ENCODE data around the gene TMEM132D. TPM values are rescaled to one million over a fixed set of nuclear protein-coding genes. Genes with fewer than 3 reads are reported as not detected.
"Not testable (repeated sequence)": the region's sequence is repeated elsewhere in the genome, so short reads cannot be mapped to it uniquely, and the experiment has no call there.

The TMEM132D gene
- total RNA-seq, 2 experiments from 2014 or later, result not detected

DNA sequence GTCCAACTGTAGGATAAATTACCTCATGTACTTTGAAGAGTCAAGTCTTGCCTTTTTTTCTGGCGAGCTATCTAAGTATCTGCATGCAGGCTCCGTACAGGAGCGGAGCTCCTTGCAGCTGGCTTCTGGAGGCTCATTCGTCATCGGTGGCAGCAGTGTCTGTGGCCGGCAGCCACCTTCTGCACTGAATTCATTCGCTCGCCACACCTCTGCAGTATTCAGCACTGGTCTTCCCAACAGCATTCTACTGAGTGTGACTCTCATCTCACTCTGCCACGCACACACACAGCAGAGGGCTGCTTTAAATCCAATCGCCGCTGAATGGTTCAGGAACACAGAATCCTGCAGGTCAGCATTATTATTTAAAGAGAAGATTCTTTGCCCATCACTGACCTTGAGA is 850.6 kb downstream of the TMEM132D start:
- Histone ChIP-seq H3K4me1 (ENCODE audit: insufficient read depth, low read length, poor library complexity, severe bottlenecking) (no peaks in the 10 kb centered on the region), H3K36me3 (ENCODE audit: insufficient read depth, low read length) (no peaks in the 10 kb centered on the region), H3K9me2 (ENCODE audit: insufficient read depth, low read length) (no peaks in the 10 kb centered on the region), H3K4me2 (ENCODE audit: low read length) (no peak overlapping the region), H3K4me3 (ENCODE audit: low read depth, low read length, poor library complexity, severe bottlenecking) (no peak overlapping the region), H3K27ac (ENCODE audit: low read depth, low read length, poor library complexity, severe bottlenecking) (no peak overlapping the region), H3K79me2 (ENCODE audit: insufficient read depth, low read depth, low read length) (no peaks in the 10 kb centered on the region), H4K20me1 (ENCODE audit: insufficient read depth, low read length) (no peaks in the 10 kb centered on the region), H2AFZ (ENCODE audit: low read length) (no peak overlapping the region), H3K9me3 (ENCODE audit: low read length) (no peaks in the 10 kb centered on the region)
- CTCF ChIA-PET (ENCODE audit: unreplicated experiment), result no interaction called here
- POLR2A ChIA-PET, result interaction anchor here (0.5 to 0.6 kb wide), 3 partner anchors 26 to 227 kb away, joined by 3 to 6 read pairs (median 4); no protein-coding TSS in a partner anchor
- BruUV-seq (replicated peaks), result no TSS peak
- intact Hi-C loops (cut with micrococcal nuclease; ENCODE audit: unreplicated experiment), result no loop called here
- DNase-seq (ENCODE audit: low spot score), result no peak
- TF ChIP-seq, protein P1, sequence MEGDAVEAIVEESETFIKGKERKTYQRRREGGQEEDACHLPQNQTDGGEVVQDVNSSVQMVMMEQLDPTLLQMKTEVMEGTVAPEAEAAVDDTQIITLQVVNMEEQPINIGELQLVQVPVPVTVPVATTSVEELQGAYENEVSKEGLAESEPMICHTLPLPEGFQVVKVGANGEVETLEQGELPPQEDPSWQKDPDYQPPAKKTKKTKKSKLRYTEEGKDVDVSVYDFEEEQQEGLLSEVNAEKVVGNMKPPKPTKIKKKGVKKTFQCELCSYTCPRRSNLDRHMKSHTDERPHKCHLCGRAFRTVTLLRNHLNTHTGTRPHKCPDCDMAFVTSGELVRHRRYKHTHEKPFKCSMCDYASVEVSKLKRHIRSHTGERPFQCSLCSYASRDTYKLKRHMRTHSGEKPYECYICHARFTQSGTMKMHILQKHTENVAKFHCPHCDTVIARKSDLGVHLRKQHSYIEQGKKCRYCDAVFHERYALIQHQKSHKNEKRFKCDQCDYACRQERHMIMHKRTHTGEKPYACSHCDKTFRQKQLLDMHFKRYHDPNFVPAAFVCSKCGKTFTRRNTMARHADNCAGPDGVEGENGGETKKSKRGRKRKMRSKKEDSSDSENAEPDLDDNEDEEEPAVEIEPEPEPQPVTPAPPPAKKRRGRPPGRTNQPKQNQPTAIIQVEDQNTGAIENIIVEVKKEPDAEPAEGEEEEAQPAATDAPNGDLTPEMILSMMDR (conservative IDR thresholded peaks at IDR 0.05; ENCODE audit: low read length), result no peak
- no peak for TF ChIP-seq EZH2phosphoT487 (IDR thresholded peaks at IDR 0.05; ENCODE audit: borderline replicate concordance, low read depth, low read length)

DNA sequence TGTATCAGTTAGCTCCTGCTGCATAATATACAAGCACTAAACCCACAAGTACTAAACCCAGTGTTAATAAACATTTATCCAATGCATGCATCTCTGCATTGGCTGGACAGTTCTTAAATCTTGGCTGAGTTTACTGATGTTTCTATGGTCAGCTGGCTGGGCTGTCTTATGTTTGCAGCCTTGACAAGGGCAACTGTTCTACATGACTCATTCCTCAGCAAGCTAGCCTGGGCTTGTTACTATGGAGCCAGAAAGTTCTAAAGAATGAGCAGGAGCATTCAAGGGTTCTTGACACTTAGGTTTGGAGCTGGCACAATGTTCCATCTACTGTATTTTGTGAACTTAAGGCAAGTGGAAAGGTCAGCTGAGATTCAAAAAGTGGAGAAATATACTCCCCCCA is 851.5 kb downstream of the TMEM132D start:
- ChIA-PET POLR2A (no interaction called here), CTCF (ENCODE audit: unreplicated experiment) (no interaction called here)
- H3K4me3 ChIP-seq (ENCODE audit: low read depth, low read length, poor library complexity, severe bottlenecking), result no peak overlapping the region
- H3K4me2 ChIP-seq (ENCODE audit: low read length), result no peak overlapping the region
- no peaks in the 10 kb centered on the region for H3K36me3 ChIP-seq (ENCODE audit: insufficient read depth, low read length)
- H3K27ac ChIP-seq (ENCODE audit: low read depth, low read length, poor library complexity, severe bottlenecking), result no peak overlapping the region
- BruUV-seq (replicated peaks), result no TSS peak
- no peak for TF ChIP-seq EZH2phosphoT487 (IDR thresholded peaks at IDR 0.05; ENCODE audit: borderline replicate concordance, low read depth, low read length)
- TF ChIP-seq, protein P1 (conservative IDR thresholded peaks at IDR 0.05; ENCODE audit: low read length), result no peak
- no peak for DNase-seq (ENCODE audit: low spot score)
- H3K79me2 ChIP-seq (ENCODE audit: insufficient read depth, low read depth, low read length), result no peaks in the 10 kb centered on the region
- H3K9me3 ChIP-seq (ENCODE audit: low read length), result no peaks in the 10 kb centered on the region
- intact Hi-C loops (cut with micrococcal nuclease; ENCODE audit: unreplicated experiment), result no loop called here
- H3K9me2 ChIP-seq (ENCODE audit: insufficient read depth, low read length), result no peaks in the 10 kb centered on the region
- H3K4me1 ChIP-seq (ENCODE audit: insufficient read depth, low read length, poor library complexity, severe bottlenecking), result no peaks in the 10 kb centered on the region
- no peak overlapping the region for H2AFZ ChIP-seq (ENCODE audit: low read length)
- no peaks in the 10 kb centered on the region for H4K20me1 ChIP-seq (ENCODE audit: insufficient read depth, low read length)

DNA sequence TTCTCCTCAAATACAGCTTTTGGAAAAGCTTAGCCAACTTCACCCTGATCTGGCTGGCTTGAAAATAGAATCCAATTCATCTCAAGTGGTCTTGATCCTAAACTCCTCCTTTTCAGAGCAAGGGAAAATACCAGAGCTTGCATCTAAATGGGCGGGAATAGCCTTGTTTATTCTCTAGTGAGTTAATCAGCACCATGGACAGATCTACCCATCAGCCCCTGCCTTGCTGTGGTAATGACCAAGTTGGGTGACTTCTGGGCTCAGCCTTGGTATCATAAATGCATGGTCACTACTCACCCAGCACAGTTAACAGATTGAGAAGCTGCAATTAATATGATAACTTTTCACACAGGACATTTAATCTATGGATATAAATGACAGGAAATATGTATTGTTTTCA is 853.9 kb downstream of the TMEM132D start:
- H3K4me3 ChIP-seq (ENCODE audit: low read depth, low read length, poor library complexity, severe bottlenecking), result no peak overlapping the region
- no peaks in the 10 kb centered on the region for H4K20me1 ChIP-seq (ENCODE audit: insufficient read depth, low read length)
- H3K9me3 ChIP-seq (ENCODE audit: low read length), result no peaks in the 10 kb centered on the region
- ChIA-PET POLR2A (no interaction called here), CTCF (ENCODE audit: unreplicated experiment) (interaction anchor here (0.5 kb wide), 1 partner anchor 52 kb away, joined by 3 read pairs; no protein-coding TSS in a partner anchor)
- no peaks in the 10 kb centered on the region for H3K36me3 ChIP-seq (ENCODE audit: insufficient read depth, low read length)
- H3K9me2 ChIP-seq (ENCODE audit: insufficient read depth, low read length), result no peaks in the 10 kb centered on the region
- intact Hi-C loops (cut with micrococcal nuclease; ENCODE audit: unreplicated experiment), result no loop called here
- no peak overlapping the region for H2AFZ ChIP-seq (ENCODE audit: low read length)
- H3K4me2 ChIP-seq (ENCODE audit: low read length), result no peak overlapping the region
- H3K4me1 ChIP-seq (ENCODE audit: insufficient read depth, low read length, poor library complexity, severe bottlenecking), result no peaks in the 10 kb centered on the region
- BruUV-seq (replicated peaks), result no TSS peak
- peak; percentile 38 for DNase-seq (ENCODE audit: low spot score)
- H3K79me2 ChIP-seq (ENCODE audit: insufficient read depth, low read depth, low read length), result no peaks in the 10 kb centered on the region
- TF ChIP-seq EZH2phosphoT487 (IDR thresholded peaks at IDR 0.05; ENCODE audit: borderline replicate concordance, low read depth, low read length), result no peak
- TF ChIP-seq, protein P1 (conservative IDR thresholded peaks at IDR 0.05; ENCODE audit: low read length), result no peak
- no peak overlapping the region for H3K27ac ChIP-seq (ENCODE audit: low read depth, low read length, poor library complexity, severe bottlenecking)

DNA sequence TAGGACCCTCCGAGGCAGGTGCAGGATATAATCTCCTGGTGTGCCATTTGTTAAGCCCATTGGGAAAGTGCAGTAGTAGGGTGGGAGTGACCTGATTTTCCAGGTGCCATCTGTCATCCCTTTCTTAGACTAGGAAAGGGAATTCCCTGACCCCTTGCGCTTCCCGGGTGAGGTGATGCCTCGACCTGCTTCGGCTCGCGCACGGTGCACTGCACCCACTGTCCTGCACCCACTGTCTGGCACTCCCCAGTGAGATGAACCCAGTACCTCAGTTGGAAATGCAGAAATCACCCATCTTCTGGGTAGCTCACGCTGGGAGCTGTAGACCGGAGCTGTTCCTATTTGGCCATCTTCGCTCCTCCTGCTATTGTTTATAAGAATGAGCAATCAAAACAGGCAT is 860.5 kb downstream of the TMEM132D start:
- H4K20me1 ChIP-seq (ENCODE audit: insufficient read depth, low read length); BruUV-seq (replicated peaks); DNase-seq (ENCODE audit: low spot score); H2AFZ ChIP-seq (ENCODE audit: low read length); H3K4me2 ChIP-seq (ENCODE audit: low read length); H3K27ac ChIP-seq (ENCODE audit: low read depth, low read length, poor library complexity, severe bottlenecking); intact Hi-C loops (cut with micrococcal nuclease; ENCODE audit: unreplicated experiment); H3K36me3 ChIP-seq (ENCODE audit: insufficient read depth, low read length); H3K9me3 ChIP-seq (ENCODE audit: low read length); H3K9me2 ChIP-seq (ENCODE audit: insufficient read depth, low read length); CTCF ChIA-PET (ENCODE audit: unreplicated experiment); H3K79me2 ChIP-seq (ENCODE audit: insufficient read depth, low read depth, low read length); H3K4me1 ChIP-seq (ENCODE audit: insufficient read depth, low read length, poor library complexity, severe bottlenecking); H3K4me3 ChIP-seq (ENCODE audit: low read depth, low read length, poor library complexity, severe bottlenecking); POLR2A ChIA-PET: not testable (repeated sequence)

Measured in OCI-LY7 (cell line).